Subcutaneous adipose tissue (tissue), 4 donors: ENCODE measurements around the gene FCHSD2. TPM values are rescaled to one million over a fixed set of nuclear protein-coding genes. Genes with fewer than 3 reads are reported as not detected.

Source experiments
- CTCF ChIP-seq: fragments of 450-650 bp; IDR thresholded peaks from one replicate; pipeline ENCODE4 v1.5.1; 2016; ENCODE audit warnings: low read depth, mild to moderate bottlenecking, control low read depth, antibody characterized with exemption, moderate library complexity
- total RNA-seq, 4 donors: library from RNA; depleted of rRNA; stranded (reverse); fragments of >200 nt; gene quantifications; one replicate each; pipeline ENCODE4 v1.1.0, GENCODE V29; 2016

The FCHSD2 gene
- total RNA-seq, 4 donors from 2014 or later = 26.2 to 34.7 (median 30.0) TPM

DNA sequence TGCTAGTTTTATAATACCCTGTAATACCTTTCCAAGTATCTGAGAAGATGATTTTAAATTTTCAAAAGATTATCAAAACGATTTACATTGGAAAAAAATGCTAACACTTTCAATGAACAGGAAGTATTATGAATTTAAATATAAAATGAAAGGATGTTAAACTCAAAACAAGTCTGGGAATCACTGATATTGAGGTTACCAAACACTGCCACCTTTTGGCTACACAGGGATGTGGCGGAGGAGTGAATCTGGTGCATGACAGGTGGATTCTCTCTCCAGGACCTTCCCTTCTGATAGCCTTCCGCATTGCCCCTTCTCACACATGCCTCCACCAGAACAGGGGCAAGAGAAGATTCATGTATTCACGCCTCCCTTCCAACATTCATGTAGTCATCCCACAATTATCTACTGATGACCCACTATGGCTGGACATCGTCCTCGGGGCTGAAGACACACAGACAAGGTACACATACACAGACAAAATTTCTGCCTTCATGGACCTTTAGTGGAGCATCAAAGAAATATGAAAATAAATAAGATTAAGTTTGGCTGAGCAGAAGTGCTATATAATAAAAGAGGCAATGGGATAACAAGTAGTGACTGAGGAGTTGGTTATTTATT, 293.2 kb downstream of the FCHSD2 start:
- TF ChIP-seq CTCF = no peak

DNA sequence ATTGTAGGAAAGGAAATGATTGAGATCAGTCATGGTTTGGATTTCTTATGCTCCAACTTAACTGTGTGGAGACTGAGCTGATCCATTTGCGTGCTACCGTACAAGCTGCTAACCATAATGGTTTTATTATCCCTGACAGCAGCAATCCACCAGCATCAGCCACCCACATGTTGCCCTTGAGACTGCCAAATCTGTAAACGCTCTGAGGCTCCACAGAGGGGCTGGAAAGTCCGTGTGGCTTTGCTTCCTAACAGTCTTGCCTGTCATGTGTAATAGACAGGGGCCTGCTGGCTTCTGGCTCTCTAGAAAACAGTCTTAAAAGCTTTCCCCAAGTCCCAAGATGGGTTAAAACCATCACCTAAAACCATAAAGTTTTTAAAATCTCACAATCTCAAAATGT, 297.8 kb downstream of the FCHSD2 start:
- TF ChIP-seq CTCF = no peak

DNA sequence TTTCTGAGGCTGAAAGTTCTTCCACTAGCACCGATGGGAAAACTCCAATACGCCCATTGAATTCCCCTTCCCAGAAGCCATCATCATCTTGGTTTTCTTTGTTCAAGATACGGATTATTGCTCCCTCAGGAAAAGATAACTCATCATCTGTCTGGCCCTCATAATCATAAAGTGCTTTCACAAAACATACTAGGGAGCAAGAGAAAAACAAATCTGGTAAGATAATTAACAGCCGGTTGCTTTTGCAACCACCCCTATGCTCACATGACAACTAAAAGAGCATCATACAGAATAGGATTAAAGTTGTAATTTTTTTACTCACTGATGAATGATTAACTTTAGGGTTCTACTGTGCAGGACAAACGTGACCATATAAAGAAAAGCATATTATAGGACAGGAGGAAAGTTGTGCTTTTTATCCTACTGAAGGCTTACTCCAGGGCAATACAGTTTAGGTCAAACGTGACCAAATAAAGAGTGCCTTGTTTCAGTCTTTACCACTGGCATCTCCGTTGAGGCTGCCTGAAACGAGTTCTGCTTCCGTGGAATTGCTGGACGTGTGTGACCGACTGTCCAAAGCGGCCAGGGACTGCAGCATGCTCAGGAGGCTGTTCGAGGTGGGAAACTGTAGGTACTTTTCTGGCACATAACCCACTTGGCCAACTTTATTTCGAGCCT, 299.3 kb downstream of the FCHSD2 start:
- TF ChIP-seq CTCF = no peak

DNA sequence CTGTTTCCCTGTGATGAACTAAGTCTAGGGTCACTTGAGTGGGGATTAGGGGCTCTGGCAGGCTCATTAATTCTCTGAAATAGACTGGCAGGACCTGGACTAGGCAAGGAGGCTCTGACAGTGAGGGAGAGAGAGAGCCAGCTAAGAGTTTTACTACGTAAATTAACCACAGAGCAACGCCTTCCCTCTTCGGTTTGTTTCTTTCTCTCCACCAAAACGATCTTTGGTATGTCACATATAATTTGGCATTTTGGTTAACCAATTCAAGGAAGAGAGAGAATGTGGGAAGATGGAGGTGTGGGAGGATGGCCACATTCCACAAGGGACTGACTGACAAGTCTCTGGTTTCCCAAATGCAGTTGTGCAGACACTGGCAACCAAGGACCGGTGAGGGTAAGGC, 300.0 kb downstream of the FCHSD2 start:
- TF ChIP-seq CTCF = no peak

DNA sequence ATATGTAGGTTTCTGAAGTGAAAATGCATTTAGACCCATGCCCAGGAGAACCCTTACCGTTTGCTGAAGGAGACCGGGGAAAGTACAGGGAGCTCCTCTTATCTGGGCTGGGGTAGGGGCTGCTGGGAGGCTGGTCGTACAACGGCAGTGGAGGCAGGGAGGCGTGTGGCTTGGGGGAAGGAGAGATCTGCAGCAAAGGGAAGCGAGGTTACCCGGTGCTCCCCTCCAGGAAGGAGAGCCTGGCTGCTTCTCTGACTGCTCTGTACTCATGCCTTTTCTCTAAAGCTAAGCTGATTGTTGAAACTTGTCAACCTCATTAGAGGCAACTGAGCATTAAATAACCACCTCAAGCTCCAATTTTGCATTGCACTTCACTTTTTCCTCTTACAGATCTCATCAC, 300.7 kb downstream of the FCHSD2 start:
- no peak for TF ChIP-seq CTCF

DNA sequence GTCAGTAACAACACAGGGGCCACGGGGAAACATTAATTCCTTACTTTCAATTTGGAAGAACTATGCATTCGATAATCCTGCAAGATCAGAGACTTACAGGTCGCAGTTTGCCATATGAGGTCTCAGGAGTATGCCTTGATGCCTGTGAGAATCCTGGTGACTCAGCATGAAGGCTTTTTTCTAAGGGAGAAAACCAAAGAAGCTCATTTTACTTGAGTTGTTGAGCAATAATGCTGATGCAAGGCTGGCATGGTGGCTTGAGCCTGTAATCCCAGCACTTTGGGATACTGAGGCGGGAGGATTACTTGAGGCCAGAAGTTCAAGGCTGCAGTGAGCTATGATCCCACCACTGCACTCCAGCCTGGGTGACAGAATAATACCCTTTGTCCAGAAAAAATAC, 301.3 kb downstream of the FCHSD2 start:
- no peak for TF ChIP-seq CTCF

- TF ChIP-seq CTCF = no peak
Observed at GRCh38 chr11:72838691-72839305, 303.3 kb downstream of the FCHSD2 start.
